DND-41 (cell line): ENCODE measurements around the gene EVI5L.

Experiments used
- EZH2 ChIP-seq: IDR thresholded peaks from 3 replicates; pipeline ENCODE4 v1.6.1; 2012; ENCODE audit warnings: borderline replicate concordance, low read depth, mild to moderate bottlenecking, moderate library complexity, low read length, inconsistent platforms; ENCODE audit not compliant: severe bottlenecking
- TF ChIP-seq, protein P1 (sequence below): IDR thresholded peaks from 2 replicates; pipeline ENCODE4 v1.5.1; 2012; ENCODE audit warnings: borderline replicate concordance, low read length, moderate library complexity, mild to moderate bottlenecking; ENCODE audit not compliant: poor library complexity, severe bottlenecking; ENCODE audit errors: extremely low read depth

DNA sequence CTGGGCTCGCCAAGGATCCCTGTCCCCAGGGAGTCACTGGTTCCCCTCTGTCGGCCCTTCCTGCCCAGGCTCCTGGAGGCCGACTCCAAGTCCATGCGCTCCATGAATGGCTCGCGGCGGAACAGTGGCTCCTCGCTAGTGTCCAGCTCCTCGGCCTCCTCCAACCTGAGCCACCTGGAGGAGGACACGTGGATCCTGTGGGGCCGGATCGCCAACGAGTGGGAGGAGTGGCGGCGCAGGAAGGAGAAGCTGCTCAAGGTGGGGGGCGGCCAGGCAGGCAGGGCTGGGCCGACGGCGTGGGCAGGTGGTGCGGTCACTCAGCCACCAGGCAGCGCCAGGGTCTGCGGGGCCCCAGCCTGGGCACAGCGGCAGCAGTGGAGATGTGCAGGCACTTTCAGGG is 17.6 kb downstream of the EVI5L start:
- TF ChIP-seq, protein P1, sequence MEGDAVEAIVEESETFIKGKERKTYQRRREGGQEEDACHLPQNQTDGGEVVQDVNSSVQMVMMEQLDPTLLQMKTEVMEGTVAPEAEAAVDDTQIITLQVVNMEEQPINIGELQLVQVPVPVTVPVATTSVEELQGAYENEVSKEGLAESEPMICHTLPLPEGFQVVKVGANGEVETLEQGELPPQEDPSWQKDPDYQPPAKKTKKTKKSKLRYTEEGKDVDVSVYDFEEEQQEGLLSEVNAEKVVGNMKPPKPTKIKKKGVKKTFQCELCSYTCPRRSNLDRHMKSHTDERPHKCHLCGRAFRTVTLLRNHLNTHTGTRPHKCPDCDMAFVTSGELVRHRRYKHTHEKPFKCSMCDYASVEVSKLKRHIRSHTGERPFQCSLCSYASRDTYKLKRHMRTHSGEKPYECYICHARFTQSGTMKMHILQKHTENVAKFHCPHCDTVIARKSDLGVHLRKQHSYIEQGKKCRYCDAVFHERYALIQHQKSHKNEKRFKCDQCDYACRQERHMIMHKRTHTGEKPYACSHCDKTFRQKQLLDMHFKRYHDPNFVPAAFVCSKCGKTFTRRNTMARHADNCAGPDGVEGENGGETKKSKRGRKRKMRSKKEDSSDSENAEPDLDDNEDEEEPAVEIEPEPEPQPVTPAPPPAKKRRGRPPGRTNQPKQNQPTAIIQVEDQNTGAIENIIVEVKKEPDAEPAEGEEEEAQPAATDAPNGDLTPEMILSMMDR, result no peak
- no peak for TF ChIP-seq EZH2
